Neural progenitor cell (in vitro differentiated cells): ENCODE measurements around the gene PITPNB. TPM values are rescaled to one million over a fixed set of nuclear protein-coding genes. Genes with fewer than 3 reads are reported as not detected.

Experiments used
- DNase-seq: peaks from one replicate; pipeline ENCODE4 v3.0.0-alpha.2; 2016; ENCODE audit warnings: low spot score
- H2AFZ ChIP-seq: fragments of 200-600 bp; sonication (generic); replicated peaks from 2 replicates; pipeline ENCODE4 v1.6.1; 2016; ENCODE audit warnings: antibody characterized with exemption
- H3F3A ChIP-seq: fragments of 200-600 bp; sonication (generic); 2 replicates; pipeline ENCODE4 v1.6.1; 2016; ENCODE audit warnings: antibody characterized with exemption, low read depth
- H3K27ac ChIP-seq: fragments of 200-600 bp; sonication (generic); 2 replicates; pipeline ENCODE4 v1.5.1; 2016; ENCODE audit warnings: mild to moderate bottlenecking
- H3K27me3 ChIP-seq: fragments of 200-600 bp; sonication (generic); 2 replicates; pipeline ENCODE4 v1.6.1; 2016; ENCODE audit warnings: mild to moderate bottlenecking, moderate library complexity
- H3K36me3 ChIP-seq: fragments of 200-600 bp; sonication (generic); 2 replicates; pipeline ENCODE4 v1.5.1; 2016
- H3K4me1 ChIP-seq: fragments of 200-600 bp; sonication (generic); 2 replicates; pipeline ENCODE4 v1.6.1; 2016; ENCODE audit warnings: mixed run types
- H3K4me2 ChIP-seq: fragments of 200-600 bp; sonication (generic); 2 replicates; pipeline ENCODE4 v1.6.1; 2016
- H3K4me3 ChIP-seq: fragments of 200-600 bp; sonication (generic); 2 replicates; pipeline ENCODE4 v1.5.1; 2016
- H3K79me2 ChIP-seq: fragments of 200-600 bp; sonication (generic); 2 replicates; pipeline ENCODE4 v1.6.1; 2016; ENCODE audit warnings: low read depth
- H3K9ac ChIP-seq: fragments of 200-600 bp; sonication (generic); 2 replicates; pipeline ENCODE4 v1.6.1; 2016
- H3K9me3 ChIP-seq: fragments of 200-600 bp; sonication (generic); 2 replicates; pipeline ENCODE4 v1.5.1; 2016; ENCODE audit warnings: low read depth
- H4K20me1 ChIP-seq: fragments of 200-600 bp; sonication (generic); 2 replicates; pipeline ENCODE4 v1.6.1; 2016; ENCODE audit warnings: low read depth
- H3K27ac Mint-ChIP-seq: 3 replicates; pipeline ENCODE4 v1.8.0; 2021; ENCODE audit warnings: mixed read lengths
- H3K27me3 Mint-ChIP-seq: 2 replicates; pipeline ENCODE4 v1.8.0; 2022; ENCODE audit warnings: low read depth, mild to moderate bottlenecking, inconsistent platforms, moderate library complexity, mixed read lengths; ENCODE audit not compliant: insufficient read depth
- H3K36me3 Mint-ChIP-seq: 3 replicates; pipeline ENCODE4 v1.8.0; 2021; ENCODE audit warnings: mixed read lengths
- H3K4me1 Mint-ChIP-seq: 3 replicates; pipeline ENCODE4 v1.8.0; 2021; ENCODE audit warnings: mixed read lengths
- H3K4me3 Mint-ChIP-seq: 3 replicates; pipeline ENCODE4 v1.8.0; 2021; ENCODE audit warnings: mild to moderate bottlenecking, moderate library complexity, mixed read lengths
- H3K9me3 Mint-ChIP-seq: 3 replicates; pipeline ENCODE4 v1.8.0; 2020; ENCODE audit warnings: mixed read lengths
- CTCF ChIP-seq: fragments of 200-600 bp; sonication (generic); IDR thresholded peaks from 2 replicates; pipeline ENCODE4 v1.5.1; 2017; ENCODE audit warnings: antibody characterized with exemption, mild to moderate bottlenecking
- EZH2 ChIP-seq: fragments of 200-600 bp; sonication (generic); IDR thresholded peaks from 2 replicates; pipeline ENCODE4 v1.6.1; 2017; ENCODE audit warnings: antibody characterized with exemption, mild to moderate bottlenecking, moderate library complexity
- EZH2phosphoT487 ChIP-seq: fragments of 200-600 bp; sonication (generic); IDR thresholded peaks from 2 replicates; pipeline ENCODE4 v1.6.1; 2017; ENCODE audit warnings: antibody characterized with exemption
- total RNA-seq: library from RNA; depleted of rRNA; stranded (reverse); fragments of >200 nt; gene quantifications from 2 replicates; pipeline ENCODE4 v1.2.3, GENCODE V29; 2015; ENCODE audit warnings: low replicate concordance

The PITPNB gene
- total RNA-seq, 1 donor from 2014 or later = 32.5 TPM

- H3K9ac ChIP-seq = no peak overlapping the region
- Mint-ChIP-seq H3K27me3 (no peaks in the 10 kb centered on the region), H3K36me3 (peaks cover 1% of the 10 kb centered on the region), H3K27ac (no peak overlapping the region), H3K4me1 (peaks cover 44% of the 10 kb centered on the region), H3K4me3 (no peak overlapping the region), H3K9me3 (no peaks in the 10 kb centered on the region)
- DNase-seq = no peak
- peaks cover 31% of the 10 kb centered on the region for H3F3A ChIP-seq
- peaks cover 1% of the 10 kb centered on the region for H3K36me3 ChIP-seq
- H2AFZ ChIP-seq = no peak overlapping the region
- no peak overlapping the region for H3K4me3 ChIP-seq
- H3K79me2 ChIP-seq = peaks cover 36% of the 10 kb centered on the region
- H4K20me1 ChIP-seq = peaks cover 72% of the 10 kb centered on the region
- H3K4me2 ChIP-seq = no peak overlapping the region
- H3K4me1 ChIP-seq = peaks cover 66% of the 10 kb centered on the region
- no peaks in the 10 kb centered on the region for H3K9me3 ChIP-seq
- no peak for TF ChIP-seq EZH2
- no peak for TF ChIP-seq CTCF
- TF ChIP-seq EZH2phosphoT487 = no peak
- no peaks in the 10 kb centered on the region for H3K27me3 ChIP-seq
- H3K27ac ChIP-seq = no peak overlapping the region
These were observed 40.5 kb downstream of the PITPNB start for GRCh38 chr22:27878541-27878940.

GRCh38 chr22:27877501-27877900 is 41.6 kb downstream of the PITPNB start:
- TF ChIP-seq EZH2phosphoT487 (no peak), CTCF (no peak), EZH2 (no peak)
- Histone ChIP-seq H2AFZ (no peak overlapping the region), H3K27ac (no peak overlapping the region), H4K20me1 (peaks cover 68% of the 10 kb centered on the region), H3K9me3 (no peaks in the 10 kb centered on the region), H3K27me3 (no peaks in the 10 kb centered on the region), H3K9ac (no peak overlapping the region), H3F3A (peaks cover 29% of the 10 kb centered on the region), H3K36me3 (peaks cover 7% of the 10 kb centered on the region), H3K4me2 (peak overlapping the region; percentile 16), H3K4me1 (peaks cover 60% of the 10 kb centered on the region), H3K79me2 (peaks cover 36% of the 10 kb centered on the region), H3K4me3 (no peak overlapping the region)
- Mint-ChIP-seq H3K4me3 (no peak overlapping the region), H3K4me1 (peaks cover 40% of the 10 kb centered on the region), H3K36me3 (peaks cover 3% of the 10 kb centered on the region), H3K27ac (peak overlapping the region; percentile 3), H3K27me3 (no peaks in the 10 kb centered on the region), H3K9me3 (no peaks in the 10 kb centered on the region)
- DNase-seq = no peak

GRCh38 chr22:27876684-27877083 is 42.4 kb downstream of the PITPNB start:
- peaks cover 7% of the 10 kb centered on the region for H3K36me3 ChIP-seq
- no peak overlapping the region for H3K9ac ChIP-seq
- peaks cover 51% of the 10 kb centered on the region for H3K4me1 ChIP-seq
- H3K9me3 ChIP-seq = no peaks in the 10 kb centered on the region
- peak overlapping the region; percentile 16 for H3K4me2 ChIP-seq
- H3K79me2 ChIP-seq = peaks cover 36% of the 10 kb centered on the region
- no peaks in the 10 kb centered on the region for H3K27me3 ChIP-seq
- DNase-seq = peak; percentile 34
- H3K4me3 ChIP-seq = no peak overlapping the region
- Mint-ChIP-seq H3K4me1 (peaks cover 33% of the 10 kb centered on the region), H3K36me3 (peaks cover 5% of the 10 kb centered on the region), H3K9me3 (no peaks in the 10 kb centered on the region), H3K27ac (peak overlapping the region; percentile 50), H3K27me3 (no peaks in the 10 kb centered on the region), H3K4me3 (no peak overlapping the region)
- peak overlapping the region; percentile 21 for H3K27ac ChIP-seq
- peaks cover 25% of the 10 kb centered on the region for H3F3A ChIP-seq
- no peak overlapping the region for H2AFZ ChIP-seq
- H4K20me1 ChIP-seq = peaks cover 62% of the 10 kb centered on the region
- TF ChIP-seq CTCF (no peak), EZH2 (no peak), EZH2phosphoT487 (no peak)
